ELF-1 (cell line): ENCODE data around the gene PDLIM3.
A peak's percentile ranks its signal among the peaks of the same experiment; 100 is the strongest.

Experiments
- DNase-seq: peaks from one replicate; pipeline ENCODE4 v3.0.0-alpha.2; 2016; ENCODE audit warnings: low read depth, low spot score

PDLIM3 gene

GRCh38 chr4:185471235-185472102 lies 63.8 kb downstream of the PDLIM3 start, which contains the start of gene CCDC110:
CCDC110 (minus strand) TSS chr4:185471733; CDS start chr4:185471683, 50 bp downstream.
- peak; percentile 91 for DNase-seq

GRCh38 chr4:185470501-185471195 lies 64.7 kb downstream of the PDLIM3 start:
- DNase-seq: peak; percentile 57

GRCh38 chr4:185469580-185470154 lies 65.6 kb downstream of the PDLIM3 start:
- no peak for DNase-seq

- no peak for DNase-seq
These were observed 66.3 kb downstream of the PDLIM3 start for GRCh38 chr4:185468999-185469398.

- DNase-seq: no peak
These were observed 67.3 kb downstream of the PDLIM3 start for GRCh38 chr4:185467991-185468390.

- DNase-seq: no peak
These were observed 68.2 kb downstream of the PDLIM3 start for GRCh38 chr4:185467101-185467500.

GRCh38 chr4:185465707-185466106 lies 69.6 kb downstream of the PDLIM3 start:
- no peak for DNase-seq

- no peak for DNase-seq
These were observed 70.4 kb downstream of the PDLIM3 start for GRCh38 chr4:185464887-185465286.

GRCh38 chr4:185464183-185464582 lies 71.1 kb downstream of the PDLIM3 start:
- peak; percentile 28 for DNase-seq

- no peak for DNase-seq
These were observed 71.8 kb downstream of the PDLIM3 start for GRCh38 chr4:185463541-185463940.

GRCh38 chr4:185461565-185461964 lies 73.7 kb downstream of the PDLIM3 start:
- DNase-seq: no peak

- DNase-seq: no peak
These were observed 78.2 kb downstream of the PDLIM3 start for GRCh38 chr4:185457136-185457535.

GRCh38 chr4:185456131-185456530 lies 79.2 kb downstream of the PDLIM3 start:
- DNase-seq: no peak
